ENCODE data around the gene NELL1. TPM values are rescaled to one million over a fixed set of nuclear protein-coding genes. Genes with fewer than 3 reads are reported as not detected.

NELL1 gene
- total RNA-seq, 3 donors from 2014 or later (not counting 1 experiment from before 2014, with no cell fraction given), result not detected

DNA sequence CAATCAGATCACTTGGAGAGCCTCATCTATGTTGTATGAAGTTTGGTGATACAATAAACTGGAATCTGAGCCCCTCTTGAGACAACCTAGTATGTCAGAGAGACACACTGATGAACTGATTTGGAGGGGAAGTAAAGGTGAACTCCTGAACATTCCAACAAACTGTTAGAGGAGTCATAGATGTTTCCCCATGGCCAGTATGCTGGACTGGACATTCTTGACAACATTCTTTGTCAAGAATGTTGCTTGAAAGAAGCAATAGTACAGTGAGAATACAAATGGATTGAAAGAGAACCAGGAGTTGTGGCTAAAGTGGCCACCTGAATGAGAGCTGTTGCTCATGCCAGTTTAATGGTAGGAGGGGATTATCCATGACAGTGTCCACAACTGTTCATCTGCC is 588.1 kb downstream of the NELL1 start:
- no peak overlapping the region for H3K4me3 ChIP-seq (ENCODE audit: low read length)
- no peak for DNase-seq
- H3K4me1 Mint-ChIP-seq, result no peaks in the 10 kb centered on the region
- no peak overlapping the region for H3K27ac Mint-ChIP-seq
- TF ChIP-seq, protein P1, sequence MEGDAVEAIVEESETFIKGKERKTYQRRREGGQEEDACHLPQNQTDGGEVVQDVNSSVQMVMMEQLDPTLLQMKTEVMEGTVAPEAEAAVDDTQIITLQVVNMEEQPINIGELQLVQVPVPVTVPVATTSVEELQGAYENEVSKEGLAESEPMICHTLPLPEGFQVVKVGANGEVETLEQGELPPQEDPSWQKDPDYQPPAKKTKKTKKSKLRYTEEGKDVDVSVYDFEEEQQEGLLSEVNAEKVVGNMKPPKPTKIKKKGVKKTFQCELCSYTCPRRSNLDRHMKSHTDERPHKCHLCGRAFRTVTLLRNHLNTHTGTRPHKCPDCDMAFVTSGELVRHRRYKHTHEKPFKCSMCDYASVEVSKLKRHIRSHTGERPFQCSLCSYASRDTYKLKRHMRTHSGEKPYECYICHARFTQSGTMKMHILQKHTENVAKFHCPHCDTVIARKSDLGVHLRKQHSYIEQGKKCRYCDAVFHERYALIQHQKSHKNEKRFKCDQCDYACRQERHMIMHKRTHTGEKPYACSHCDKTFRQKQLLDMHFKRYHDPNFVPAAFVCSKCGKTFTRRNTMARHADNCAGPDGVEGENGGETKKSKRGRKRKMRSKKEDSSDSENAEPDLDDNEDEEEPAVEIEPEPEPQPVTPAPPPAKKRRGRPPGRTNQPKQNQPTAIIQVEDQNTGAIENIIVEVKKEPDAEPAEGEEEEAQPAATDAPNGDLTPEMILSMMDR (IDR thresholded peaks at IDR 0.05), result no peak
- peaks cover 4% of the 10 kb centered on the region for H3K9me3 ChIP-seq (ENCODE audit: control insufficient read depth, insufficient read depth, low read length)
- no peaks in the 10 kb centered on the region for H3K4me1 ChIP-seq (ENCODE audit: control insufficient read depth, insufficient read depth, low read length)
- no peaks in the 10 kb centered on the region for H3K27me3 ChIP-seq (ENCODE audit: control insufficient read depth, insufficient read depth, low read length)
- ATAC-seq, result no peak
- no peak overlapping the region for H3K4me3 Mint-ChIP-seq
- intact Hi-C loops (cut with micrococcal nuclease), result no loop called here
- H3K27me3 Mint-ChIP-seq (ENCODE audit: low read depth in 2 of 2), result no peaks in the 10 kb centered on the region
- no peak overlapping the region for H3K27ac ChIP-seq (ENCODE audit: low read length)
- peaks cover 18 to 31% of the 10 kb centered on the region in 2 donors for H3K9me3 Mint-ChIP-seq
- H3K36me3 Mint-ChIP-seq, result no peaks in the 10 kb centered on the region
- no peaks in the 10 kb centered on the region for H3K36me3 ChIP-seq (ENCODE audit: control insufficient read depth, insufficient read depth, low read length)

DNA sequence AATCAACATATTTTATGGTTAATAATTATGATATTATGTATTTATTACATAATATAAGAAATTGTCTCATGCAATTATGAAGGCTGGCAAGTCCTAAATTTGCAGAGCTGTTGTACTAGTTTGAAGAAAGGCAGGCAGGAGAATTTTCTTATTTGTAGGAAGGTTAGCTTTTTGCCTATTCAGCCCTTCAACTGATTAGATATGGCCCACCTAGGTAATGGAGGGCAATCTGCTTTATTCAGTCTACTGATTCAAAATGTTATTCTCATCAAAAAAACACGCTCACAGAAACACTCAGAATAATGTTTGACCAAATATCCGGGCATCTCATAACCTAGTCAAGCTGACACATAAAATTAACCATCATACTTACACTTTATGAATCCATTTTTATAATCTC is 589.0 kb downstream of the NELL1 start:
- H3K4me3 Mint-ChIP-seq, result no peak overlapping the region
- Histone ChIP-seq H3K27ac (ENCODE audit: low read length) (no peak overlapping the region), H3K4me3 (ENCODE audit: low read length) (no peak overlapping the region), H3K4me1 (ENCODE audit: control insufficient read depth, insufficient read depth, low read length) (no peaks in the 10 kb centered on the region), H3K9me3 (ENCODE audit: control insufficient read depth, insufficient read depth, low read length) (peaks cover 4% of the 10 kb centered on the region), H3K27me3 (ENCODE audit: control insufficient read depth, insufficient read depth, low read length) (no peaks in the 10 kb centered on the region), H3K36me3 (ENCODE audit: control insufficient read depth, insufficient read depth, low read length) (no peaks in the 10 kb centered on the region)
- WGBS (ENCODE audit: insufficient coverage), result 70% methylated on average over 2 of the region's 2 CpGs
- H3K27ac Mint-ChIP-seq, result no peak overlapping the region
- H3K9me3 Mint-ChIP-seq, result peaks cover 22 to 36% of the 10 kb centered on the region in 2 donors
- DNase-seq (no peak), ATAC-seq (no peak)
- no peaks in the 10 kb centered on the region for H3K27me3 Mint-ChIP-seq (ENCODE audit: low read depth in 2 of 2)
- H3K36me3 Mint-ChIP-seq, result no peaks in the 10 kb centered on the region
- intact Hi-C loops (cut with micrococcal nuclease), result no loop called here
- H3K4me1 Mint-ChIP-seq, result no peaks in the 10 kb centered on the region
- TF ChIP-seq, protein P1 (IDR thresholded peaks at IDR 0.05), result no peak

DNA sequence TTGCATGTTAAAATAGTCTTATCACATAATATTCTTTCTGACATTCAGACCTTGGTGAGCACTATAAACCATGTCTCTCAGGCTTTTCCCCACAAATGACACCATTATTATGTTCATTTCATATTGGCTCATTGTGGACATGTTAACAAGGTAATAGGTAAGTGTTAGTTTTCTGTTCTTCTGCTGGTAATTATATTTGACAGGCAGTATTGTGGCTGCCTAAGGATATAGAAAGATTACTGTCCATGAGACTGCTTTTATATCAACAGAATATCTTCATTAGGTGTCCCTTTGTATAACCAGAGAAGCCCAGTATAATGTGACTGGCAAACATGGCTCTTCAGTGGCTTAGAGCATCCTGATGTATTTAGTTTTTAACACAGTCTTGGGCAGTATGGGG is 590.7 kb downstream of the NELL1 start:
- ATAC-seq, result no peak

DNA sequence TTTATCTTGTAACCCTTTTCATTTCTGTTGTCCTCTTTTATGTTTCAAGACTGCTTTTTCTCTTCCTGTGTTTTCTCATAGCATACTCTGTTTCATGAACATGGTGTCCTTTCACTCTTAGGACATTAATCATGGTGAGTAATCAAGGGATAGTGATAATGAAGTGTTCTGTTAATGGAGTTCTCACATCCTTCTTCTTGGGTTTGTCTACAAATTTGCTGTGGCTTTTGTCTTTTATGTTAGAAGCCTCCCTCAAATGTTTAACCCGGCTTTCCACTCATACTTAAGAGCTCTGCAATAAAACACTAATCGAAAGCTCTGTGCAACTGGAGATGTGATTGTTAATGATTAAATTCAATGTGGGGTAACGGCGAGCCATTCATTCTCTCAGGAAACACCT is 593.6 kb downstream of the NELL1 start:
- TF ChIP-seq, protein P1 (IDR thresholded peaks at IDR 0.05), result no peak
- H3K4me3 Mint-ChIP-seq, result no peak overlapping the region
- no peaks in the 10 kb centered on the region for H3K4me1 ChIP-seq (ENCODE audit: control insufficient read depth, insufficient read depth, low read length)
- H3K27ac ChIP-seq (ENCODE audit: low read length), result no peak overlapping the region
- no peaks in the 10 kb centered on the region for H3K36me3 Mint-ChIP-seq
- H3K36me3 ChIP-seq (ENCODE audit: control insufficient read depth, insufficient read depth, low read length), result no peaks in the 10 kb centered on the region
- H3K9me3 Mint-ChIP-seq, result peaks cover 25 to 33% of the 10 kb centered on the region in 2 donors
- intact Hi-C loops (cut with micrococcal nuclease), result no loop called here
- ATAC-seq (no peak), DNase-seq (no peak)
- no peaks in the 10 kb centered on the region for H3K27me3 ChIP-seq (ENCODE audit: control insufficient read depth, insufficient read depth, low read length)
- no peaks in the 10 kb centered on the region for H3K4me1 Mint-ChIP-seq
- no peak overlapping the region for H3K4me3 ChIP-seq (ENCODE audit: low read length)
- H3K27me3 Mint-ChIP-seq (ENCODE audit: low read depth in 2 of 2), result no peaks in the 10 kb centered on the region
- no peak overlapping the region for H3K27ac Mint-ChIP-seq
- no peaks in the 10 kb centered on the region for H3K9me3 ChIP-seq (ENCODE audit: control insufficient read depth, insufficient read depth, low read length)
- no CpG with 5 or more reads among the region's 4 CpGs for WGBS (ENCODE audit: insufficient coverage)

More for the DNA sequence above, 590.7 kb downstream of the NELL1 start:
- Histone ChIP-seq H3K36me3 (ENCODE audit: control insufficient read depth, insufficient read depth, low read length) (no peaks in the 10 kb centered on the region), H3K4me3 (ENCODE audit: low read length) (no peak overlapping the region), H3K4me1 (ENCODE audit: control insufficient read depth, insufficient read depth, low read length) (no peaks in the 10 kb centered on the region), H3K27me3 (ENCODE audit: control insufficient read depth, insufficient read depth, low read length) (no peaks in the 10 kb centered on the region), H3K27ac (ENCODE audit: low read length) (no peak overlapping the region), H3K9me3 (ENCODE audit: control insufficient read depth, insufficient read depth, low read length) (peaks cover 4% of the 10 kb centered on the region)
- no peak for DNase-seq
- no peak overlapping the region for H3K4me3 Mint-ChIP-seq
- TF ChIP-seq, protein P1 (IDR thresholded peaks at IDR 0.05), result no peak
- no peaks in the 10 kb centered on the region for H3K36me3 Mint-ChIP-seq
- intact Hi-C loops (cut with micrococcal nuclease), result no loop called here
- peaks cover 24 to 41% of the 10 kb centered on the region in 2 donors for H3K9me3 Mint-ChIP-seq
- H3K27ac Mint-ChIP-seq, result no peak overlapping the region
- no peaks in the 10 kb centered on the region for H3K4me1 Mint-ChIP-seq
- H3K27me3 Mint-ChIP-seq (ENCODE audit: low read depth in 2 of 2), result no peaks in the 10 kb centered on the region

Data from natural killer cell (primary cell).